HepG2 (cell line): ENCODE results near the gene SMAD2. TPM values are rescaled to one million over a fixed set of nuclear protein-coding genes. Genes with fewer than 3 reads are reported as not detected.

ENCODE experiments used
- ASH2L ChIP-seq: fragments of 300-600, 200-600 bp; sonication (generic); IDR thresholded peaks from 2 replicates; pipeline ENCODE4 v1.7.0; 2017; ENCODE audit warnings: low read depth, mild to moderate bottlenecking, moderate library complexity, mixed read lengths, low read length; ENCODE audit not compliant: insufficient read length
- KAT8 ChIP-seq: IDR thresholded peaks from 2 replicates; pipeline ENCODE4 v1.6.1; 2016; ENCODE audit warnings: missing genetic modification reagents, missing compliant biosample characterization
- KMT2A ChIP-seq: sonication (generic); formaldehyde crosslinking; IDR thresholded peaks from 2 replicates; pipeline ENCODE4 v1.4.0; 2020; ENCODE audit warnings: missing genetic modification reagents
- SRSF4 ChIP-seq: fragments of 200-400 bp; formaldehyde crosslinking; IDR thresholded peaks from one replicate; pipeline ENCODE4 v1.6.1; 2018; ENCODE audit warnings: mild to moderate bottlenecking, low read depth, low read length, moderate library complexity; ENCODE audit not compliant: poor library complexity, severe bottlenecking
- XRCC5 ChIP-seq: fragments of 200-400 bp; formaldehyde crosslinking; optimal IDR thresholded peaks from 2 replicates; pipeline ENCODE3; 2017; ENCODE audit warnings: mild to moderate bottlenecking, low read length
- ZBTB7B ChIP-seq: sonication (generic); formaldehyde crosslinking; IDR thresholded peaks from 2 replicates; pipeline ENCODE4 v1.4.0; 2020; ENCODE audit warnings: missing genetic modification reagents
- ZNF263 ChIP-seq: sonication (generic); formaldehyde crosslinking; IDR thresholded peaks from 2 replicates; pipeline ENCODE4 v1.4.0; 2020; ENCODE audit warnings: missing genetic modification reagents
- ZNF331 ChIP-seq: sonication (generic); formaldehyde crosslinking; IDR thresholded peaks from 2 replicates; pipeline ENCODE4 v1.4.0; 2020; ENCODE audit warnings: missing genetic modification reagents
- ZNF430 ChIP-seq: sonication (generic); formaldehyde crosslinking; IDR thresholded peaks from 2 replicates; pipeline ENCODE4 v1.9.0; 2021; ENCODE audit warnings: mild to moderate bottlenecking, missing genetic modification reagents
- ZNF792 ChIP-seq: IDR thresholded peaks from 2 replicates; pipeline ENCODE4 v1.6.1; 2016
- polyA plus RNA-seq, 8 experiments: library from polyadenylated mRNA; depleted of rRNA in 3 of 8; stranded (reverse) in 7 of 8; unstranded in 1 of 8; fragments of >200 nt; fragmentation: Illumina TruSeq in 4 of 8; extraction: Trizol in 4 of 8; gene quantifications; 2 replicates each; pipeline versions ENCODE4 v1.2.1 to v1.2.3, GENCODE V29; 2011 to 2016; ENCODE audit warnings: low read depth in 4 of 8, missing spikeins in 1 of 8, mixed read lengths in 1 of 8; ENCODE audit not compliant: insufficient read depth in 1 of 8
- total RNA-seq, 5 experiments: library from RNA; depleted of rRNA; stranded (reverse); fragments of >200 nt; fragmentation: Illumina TruSeq; extraction: Trizol; gene quantifications; 2 replicates each; pipeline ENCODE4 v1.2.3, GENCODE V29; 2016; ENCODE audit warnings: low read depth in 1 of 5
- TF ChIP-seq, protein P1 (sequence below): sonication (generic); formaldehyde crosslinking; IDR thresholded peaks from 2 replicates; pipeline ENCODE4 v1.4.0; 2020; ENCODE audit warnings: missing genetic modification reagents
- TF ChIP-seq, protein P2 (sequence below): sonication (generic); formaldehyde crosslinking; IDR thresholded peaks from 2 replicates; pipeline ENCODE4 v1.4.0; 2020; ENCODE audit warnings: missing genetic modification reagents

Gene SMAD2
- total and polyA plus RNA-seq, 2 of the 13 experiments (the other 11 are each of a cell fraction or from before 2014, with no cell fraction given) = 40.2 to 96.2 TPM

- TF ChIP-seq, protein P1, sequence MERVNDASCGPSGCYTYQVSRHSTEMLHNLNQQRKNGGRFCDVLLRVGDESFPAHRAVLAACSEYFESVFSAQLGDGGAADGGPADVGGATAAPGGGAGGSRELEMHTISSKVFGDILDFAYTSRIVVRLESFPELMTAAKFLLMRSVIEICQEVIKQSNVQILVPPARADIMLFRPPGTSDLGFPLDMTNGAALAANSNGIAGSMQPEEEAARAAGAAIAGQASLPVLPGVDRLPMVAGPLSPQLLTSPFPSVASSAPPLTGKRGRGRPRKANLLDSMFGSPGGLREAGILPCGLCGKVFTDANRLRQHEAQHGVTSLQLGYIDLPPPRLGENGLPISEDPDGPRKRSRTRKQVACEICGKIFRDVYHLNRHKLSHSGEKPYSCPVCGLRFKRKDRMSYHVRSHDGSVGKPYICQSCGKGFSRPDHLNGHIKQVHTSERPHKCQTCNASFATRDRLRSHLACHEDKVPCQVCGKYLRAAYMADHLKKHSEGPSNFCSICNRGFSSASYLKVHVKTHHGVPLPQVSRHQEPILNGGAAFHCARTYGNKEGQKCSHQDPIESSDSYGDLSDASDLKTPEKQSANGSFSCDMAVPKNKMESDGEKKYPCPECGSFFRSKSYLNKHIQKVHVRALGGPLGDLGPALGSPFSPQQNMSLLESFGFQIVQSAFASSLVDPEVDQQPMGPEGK (CRISPR knock-in tag) = peak; percentile 65
- TF ChIP-seq KMT2A (CRISPR knock-in tag) (peak; percentile 75; the same call in 1 of the 2 replicates), ZNF430 (CRISPR knock-in tag) (peak; percentile 45; the same call in 1 of the 2 replicates), ZNF331 (CRISPR knock-in tag) (peak; percentile 31), XRCC5 (peak; percentile 14), KAT8 (0 out of 2 replicates have a peak, but pooled peaks have one; percentile 13), SRSF4 (no peak), ASH2L (peak; percentile 87), ZBTB7B (CRISPR knock-in tag) (peak; percentile 53; the same call in 1 of the 2 replicates), ZNF263 (CRISPR knock-in tag) (0 out of 2 replicates have a peak, but pooled peaks have one; percentile 18), ZNF792 (CRISPR knock-in tag) (peak; percentile 53; the same call in 1 of the 2 replicates)
- TF ChIP-seq, protein P2, sequence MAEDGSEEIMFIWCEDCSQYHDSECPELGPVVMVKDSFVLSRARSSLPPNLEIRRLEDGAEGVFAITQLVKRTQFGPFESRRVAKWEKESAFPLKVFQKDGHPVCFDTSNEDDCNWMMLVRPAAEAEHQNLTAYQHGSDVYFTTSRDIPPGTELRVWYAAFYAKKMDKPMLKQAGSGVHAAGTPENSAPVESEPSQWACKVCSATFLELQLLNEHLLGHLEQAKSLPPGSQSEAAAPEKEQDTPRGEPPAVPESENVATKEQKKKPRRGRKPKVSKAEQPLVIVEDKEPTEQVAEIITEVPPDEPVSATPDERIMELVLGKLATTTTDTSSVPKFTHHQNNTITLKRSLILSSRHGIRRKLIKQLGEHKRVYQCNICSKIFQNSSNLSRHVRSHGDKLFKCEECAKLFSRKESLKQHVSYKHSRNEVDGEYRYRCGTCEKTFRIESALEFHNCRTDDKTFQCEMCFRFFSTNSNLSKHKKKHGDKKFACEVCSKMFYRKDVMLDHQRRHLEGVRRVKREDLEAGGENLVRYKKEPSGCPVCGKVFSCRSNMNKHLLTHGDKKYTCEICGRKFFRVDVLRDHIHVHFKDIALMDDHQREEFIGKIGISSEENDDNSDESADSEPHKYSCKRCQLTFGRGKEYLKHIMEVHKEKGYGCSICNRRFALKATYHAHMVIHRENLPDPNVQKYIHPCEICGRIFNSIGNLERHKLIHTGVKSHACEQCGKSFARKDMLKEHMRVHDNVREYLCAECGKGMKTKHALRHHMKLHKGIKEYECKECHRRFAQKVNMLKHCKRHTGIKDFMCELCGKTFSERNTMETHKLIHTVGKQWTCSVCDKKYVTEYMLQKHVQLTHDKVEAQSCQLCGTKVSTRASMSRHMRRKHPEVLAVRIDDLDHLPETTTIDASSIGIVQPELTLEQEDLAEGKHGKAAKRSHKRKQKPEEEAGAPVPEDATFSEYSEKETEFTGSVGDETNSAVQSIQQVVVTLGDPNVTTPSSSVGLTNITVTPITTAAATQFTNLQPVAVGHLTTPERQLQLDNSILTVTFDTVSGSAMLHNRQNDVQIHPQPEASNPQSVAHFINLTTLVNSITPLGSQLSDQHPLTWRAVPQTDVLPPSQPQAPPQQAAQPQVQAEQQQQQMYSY = peak; percentile 59; the same call in 1 of the 2 replicates
These were observed 719 bp downstream of the SMAD2 start (continued) for GRCh38 chr18:47929681-47930198.
